Measurements from ENCODE around the gene SNAPC4.
"Not testable (repeated sequence)": the region's sequence is repeated elsewhere in the genome, so short reads cannot be mapped to it uniquely, and the experiment has no call there.

Gene SNAPC4

DNA sequence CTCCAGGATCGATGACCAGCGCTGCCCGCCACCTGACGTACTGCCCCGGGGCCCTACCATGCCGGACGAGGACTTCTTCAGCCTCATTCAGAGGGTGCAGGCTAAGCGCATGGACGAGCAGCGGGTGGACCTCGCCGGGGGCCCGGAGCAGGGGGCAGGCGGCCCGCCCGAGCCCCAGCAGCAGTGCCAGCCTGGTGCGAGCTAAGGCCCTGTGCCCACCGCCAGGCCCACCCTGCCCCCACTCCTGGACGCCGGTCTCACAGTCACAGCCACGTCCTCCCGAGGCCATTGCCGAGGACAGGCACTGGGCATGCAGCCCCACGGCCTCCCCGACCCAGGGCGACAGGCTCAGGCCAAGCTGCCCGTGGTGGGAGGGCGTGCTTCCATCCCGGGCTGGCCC, 42.0 kb downstream of the SNAPC4 start:
- in situ Hi-C loops (cut with MboI; ENCODE audit: low sequenced_read_pairs): no loop called here

DNA sequence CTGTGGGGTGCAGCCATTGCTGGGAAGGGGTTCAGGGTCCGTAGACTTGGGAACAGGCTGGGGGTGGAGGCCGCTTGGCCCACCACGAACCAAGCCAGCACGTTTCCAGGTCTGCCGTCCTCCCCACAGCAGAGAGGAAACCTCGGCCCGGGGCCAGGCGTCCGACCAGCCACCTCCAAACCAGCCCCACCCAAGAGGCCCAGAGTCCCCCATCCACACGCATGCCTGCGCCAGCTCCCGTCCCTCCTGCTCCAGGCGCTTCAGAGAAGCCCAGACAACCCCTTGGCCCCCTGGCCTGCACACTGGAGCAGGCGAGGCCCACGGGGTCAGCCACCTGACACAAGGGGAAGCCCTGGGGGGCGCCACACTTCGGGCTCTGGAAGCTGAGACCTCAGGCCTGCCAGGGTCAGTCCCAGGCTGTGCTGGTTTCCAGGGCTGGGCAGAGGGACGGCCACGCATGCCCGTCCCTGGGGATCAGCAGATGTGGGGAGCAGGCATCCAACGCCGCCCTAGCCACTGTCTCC, 42.7 kb downstream of the SNAPC4 start:
- in situ Hi-C loops (cut with MboI; ENCODE audit: low sequenced_read_pairs): no loop called here

DNA sequence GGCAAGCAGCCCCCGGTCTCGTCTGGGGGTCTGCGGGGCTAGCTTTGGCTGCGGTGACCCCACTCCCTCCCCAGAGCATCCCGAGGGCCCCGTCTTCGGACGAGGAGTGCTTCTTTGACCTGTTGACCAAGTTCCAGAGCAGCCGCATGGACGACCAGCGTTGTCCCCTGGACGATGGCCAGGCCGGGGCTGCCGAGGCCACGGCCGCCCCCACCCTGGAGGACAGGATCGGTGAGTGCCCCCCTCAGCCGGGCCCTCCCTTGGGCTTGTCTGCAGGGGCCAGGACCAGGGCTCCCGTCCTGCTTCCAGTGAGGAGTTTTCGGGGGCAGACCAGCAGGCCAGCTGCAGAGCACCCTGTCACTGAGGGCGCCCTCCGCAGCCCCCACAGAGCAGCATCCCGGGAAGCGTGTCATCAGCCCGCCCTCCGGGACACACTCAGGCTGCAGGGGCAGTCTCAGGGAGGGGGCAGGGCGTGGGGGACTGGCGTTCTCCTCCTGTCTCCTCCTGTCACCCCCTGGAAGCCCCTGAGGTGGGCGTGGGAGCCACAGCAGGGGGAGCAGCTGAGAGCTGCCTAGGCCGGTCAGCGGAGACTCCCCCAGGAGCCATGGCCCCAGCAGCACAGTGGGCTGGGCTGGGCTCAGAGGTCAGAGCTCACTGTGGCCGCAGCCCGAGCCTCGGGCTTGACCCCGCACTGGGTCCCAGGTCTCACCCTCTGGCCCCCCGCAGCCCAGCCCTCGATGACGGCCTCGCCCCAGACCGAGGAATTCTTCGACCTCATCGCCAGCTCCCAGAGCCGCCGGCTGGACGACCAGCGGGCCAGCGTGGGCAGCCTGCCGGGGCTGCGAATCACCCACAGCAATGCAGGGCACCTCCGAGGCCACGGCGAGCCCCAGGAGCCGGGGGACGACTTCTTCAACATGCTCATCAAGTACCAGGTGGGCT, 44.1 kb downstream of the SNAPC4 start:
- in situ Hi-C loops (cut with MboI; ENCODE audit: low sequenced_read_pairs): no loop called here

DNA sequence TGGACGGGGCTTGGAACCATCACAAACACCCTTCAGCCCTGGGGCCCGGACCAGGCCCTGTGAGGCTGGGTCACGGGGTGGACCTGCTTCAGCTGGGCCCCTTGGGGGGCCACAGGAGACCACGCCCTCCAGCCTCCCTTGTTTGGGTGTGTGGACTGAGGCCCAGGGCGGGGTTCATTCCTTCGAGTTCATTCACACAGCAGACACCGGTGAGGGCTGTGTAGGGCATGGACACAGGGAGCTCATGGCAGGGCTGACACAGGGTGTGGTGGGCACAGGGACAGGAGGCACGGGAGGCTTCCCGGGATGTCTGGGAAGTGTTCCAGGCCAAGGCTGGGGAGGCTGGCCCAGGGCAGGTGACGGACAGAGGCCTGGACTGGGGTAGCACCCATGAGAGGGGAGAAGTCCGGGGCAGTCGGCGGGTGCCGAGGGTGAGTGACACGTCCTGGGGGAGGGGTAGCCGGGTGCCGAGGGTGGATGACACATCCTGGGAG, 45.3 kb downstream of the SNAPC4 start:
- in situ Hi-C loops (cut with MboI; ENCODE audit: low sequenced_read_pairs): no loop called here

DNA sequence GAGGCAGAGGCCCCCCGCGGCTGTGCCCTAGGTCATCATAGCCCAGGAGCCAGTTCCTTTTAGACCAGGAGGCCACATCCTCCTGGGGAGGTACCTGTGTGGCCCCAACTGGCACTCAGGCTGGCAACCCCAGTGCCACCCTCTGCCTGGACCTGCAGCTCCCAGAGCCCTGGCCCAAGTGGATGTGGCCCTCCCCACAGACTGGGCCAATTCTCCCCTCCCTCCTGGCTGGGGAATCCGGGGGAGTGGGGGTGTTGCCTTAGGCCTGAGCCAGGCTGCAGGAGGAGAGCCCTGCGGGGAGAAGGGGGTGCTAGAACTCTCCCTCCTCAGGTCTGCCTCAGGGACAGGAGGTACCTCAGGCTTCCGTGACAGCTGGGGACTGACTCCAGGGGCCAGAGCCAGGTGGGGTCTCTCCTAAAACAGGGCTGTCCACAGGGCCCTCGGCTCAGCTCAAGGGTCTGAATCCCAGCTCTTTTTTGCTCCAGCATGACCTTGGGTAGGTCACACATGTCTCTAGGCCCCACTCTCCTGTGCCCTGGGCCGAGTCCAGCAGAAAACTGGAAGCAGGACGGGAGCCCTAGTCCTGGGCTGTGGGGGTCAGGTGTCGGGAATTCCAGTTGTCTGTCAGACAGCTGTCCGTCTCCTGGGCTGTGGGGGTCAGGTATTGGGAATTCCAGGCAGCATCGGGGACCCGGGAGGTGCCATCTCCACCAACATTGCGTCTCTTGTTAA, 46.0 kb downstream of the SNAPC4 start:
- in situ Hi-C loops (cut with MboI; ENCODE audit: low sequenced_read_pairs): no loop called here

DNA sequence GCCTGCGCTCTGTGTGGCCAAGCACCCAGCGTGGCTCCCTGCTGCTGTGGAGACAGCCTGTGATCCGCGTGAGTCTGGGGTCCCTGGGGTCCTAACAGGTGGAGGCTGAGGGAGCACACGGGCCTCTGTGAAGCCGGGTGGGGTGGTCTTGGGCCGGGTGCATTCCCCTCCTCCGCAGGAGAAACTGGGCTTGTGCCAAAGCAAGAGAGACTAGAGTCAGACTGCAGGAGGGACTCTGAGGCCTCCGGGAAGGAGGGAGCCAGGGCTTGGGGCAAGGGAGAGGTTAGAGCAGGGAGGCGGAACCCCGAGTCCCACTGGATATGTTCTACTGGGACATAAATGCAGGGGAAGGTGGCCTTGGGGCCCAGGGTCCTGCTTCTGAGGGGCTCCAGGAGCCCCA, 46.9 kb downstream of the SNAPC4 start:
- in situ Hi-C loops (cut with MboI; ENCODE audit: low sequenced_read_pairs): no loop called here

DNA sequence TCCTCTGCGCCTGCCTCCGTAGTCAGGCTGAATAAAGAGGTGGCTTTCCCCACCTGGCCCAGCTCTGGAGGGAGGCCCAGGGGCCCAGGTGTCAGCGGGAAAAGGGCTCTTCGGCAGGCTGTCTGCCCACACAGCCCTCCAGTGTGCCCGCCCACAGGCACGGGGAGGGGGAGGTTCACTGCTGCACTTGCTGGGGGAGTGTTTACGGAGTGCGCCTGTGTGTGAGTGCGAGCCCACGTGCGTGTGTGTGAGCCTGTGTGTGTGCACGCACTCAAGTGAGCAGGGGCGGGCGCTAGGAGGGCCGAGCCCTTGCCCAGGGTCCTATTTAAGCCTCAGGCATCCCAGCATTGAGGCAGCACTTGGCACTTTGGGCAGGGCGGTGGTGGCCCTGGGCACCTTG, 47.3 kb downstream of the SNAPC4 start:
- in situ Hi-C loops (cut with MboI; ENCODE audit: low sequenced_read_pairs): no loop called here

DNA sequence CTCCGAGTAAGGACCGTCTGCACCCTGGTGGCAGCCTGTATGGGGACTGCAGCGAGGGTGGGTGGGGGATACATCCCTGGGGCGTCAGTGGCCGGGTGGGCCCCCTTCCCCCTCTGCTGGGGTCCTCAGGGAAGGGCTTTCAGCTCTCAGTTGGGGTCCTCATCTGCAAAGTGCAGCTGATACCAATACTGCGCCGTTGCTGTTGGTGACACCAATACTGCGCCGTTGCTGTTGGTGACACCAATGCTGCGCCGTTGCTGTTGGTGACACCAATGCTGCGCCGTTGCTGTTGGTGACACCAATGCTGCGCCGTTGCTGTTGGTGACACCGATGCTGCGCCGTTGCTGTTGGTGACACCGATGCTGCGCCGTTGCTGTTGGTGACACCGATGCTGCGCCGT, 48.1 kb downstream of the SNAPC4 start:
- in situ Hi-C loops (cut with MboI; ENCODE audit: low sequenced_read_pairs): not testable (repeated sequence)

DNA sequence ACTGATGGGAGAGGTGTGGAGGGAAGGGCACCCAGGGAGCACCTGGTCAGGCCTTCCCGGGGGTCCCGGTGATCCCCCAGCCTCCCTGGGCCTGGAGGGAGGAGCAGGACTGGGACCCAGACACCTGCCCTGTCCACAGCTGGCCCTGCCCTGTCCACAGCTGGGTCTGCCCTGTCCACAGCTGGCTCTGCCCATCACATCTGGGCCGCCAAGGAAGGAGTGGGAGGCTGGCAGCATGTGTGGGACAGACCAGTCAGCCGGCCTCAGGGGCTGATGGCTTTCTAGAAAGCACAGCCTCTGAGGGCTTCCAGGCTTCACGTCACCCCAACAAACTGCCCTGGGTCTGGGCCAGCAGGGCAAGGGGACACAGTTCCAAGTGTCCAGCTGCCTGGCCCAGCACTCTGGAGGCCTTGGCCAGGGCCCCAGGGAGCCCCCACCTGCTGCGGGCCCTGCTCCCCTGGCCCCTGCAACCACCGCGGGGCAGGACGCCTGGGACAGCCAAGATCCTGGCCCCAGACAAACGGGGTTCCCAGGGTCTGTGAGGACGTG, 48.6 kb downstream of the SNAPC4 start:
- in situ Hi-C loops (cut with MboI; ENCODE audit: low sequenced_read_pairs): no loop called here

Measured in HL-60/S4 treated with retinoic acid at 250 ng/mL for 4 days and 3 days (cell line).